ENCODE results near the gene ABCA10.

DNA sequence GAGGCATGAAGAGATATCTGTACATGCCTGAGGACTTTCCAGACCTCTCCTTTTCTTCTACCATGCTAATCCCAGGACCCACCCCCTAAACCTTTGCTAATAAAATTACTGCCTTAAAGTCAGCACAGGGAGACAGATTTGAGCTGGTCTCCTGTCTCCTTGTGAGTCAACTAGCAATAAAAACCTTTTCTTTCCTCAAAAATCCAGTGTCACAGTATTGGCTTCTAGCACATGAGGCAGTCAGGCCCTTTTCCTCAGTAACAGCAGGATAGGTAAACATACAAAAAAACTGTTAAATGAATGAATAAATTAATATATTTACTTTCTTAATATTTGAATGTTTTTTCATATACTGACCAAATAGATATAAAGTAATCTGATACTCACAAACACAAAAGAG is 41.3 kb downstream of the ABCA10 start:
- TF ChIP-seq RCOR1 (IDR thresholded peaks at IDR 0.05; ENCODE audit: low read depth, low read length) (no peak), EHMT2 (IDR thresholded peaks at IDR 0.05; ENCODE audit: low read depth) (no peak), JUN (IDR thresholded peaks at IDR 0.05) (no peak), ZNF302 (CRISPR knock-in tag; IDR thresholded peaks at IDR 0.05) (no peak)
- TF ChIP-seq, protein P1, sequence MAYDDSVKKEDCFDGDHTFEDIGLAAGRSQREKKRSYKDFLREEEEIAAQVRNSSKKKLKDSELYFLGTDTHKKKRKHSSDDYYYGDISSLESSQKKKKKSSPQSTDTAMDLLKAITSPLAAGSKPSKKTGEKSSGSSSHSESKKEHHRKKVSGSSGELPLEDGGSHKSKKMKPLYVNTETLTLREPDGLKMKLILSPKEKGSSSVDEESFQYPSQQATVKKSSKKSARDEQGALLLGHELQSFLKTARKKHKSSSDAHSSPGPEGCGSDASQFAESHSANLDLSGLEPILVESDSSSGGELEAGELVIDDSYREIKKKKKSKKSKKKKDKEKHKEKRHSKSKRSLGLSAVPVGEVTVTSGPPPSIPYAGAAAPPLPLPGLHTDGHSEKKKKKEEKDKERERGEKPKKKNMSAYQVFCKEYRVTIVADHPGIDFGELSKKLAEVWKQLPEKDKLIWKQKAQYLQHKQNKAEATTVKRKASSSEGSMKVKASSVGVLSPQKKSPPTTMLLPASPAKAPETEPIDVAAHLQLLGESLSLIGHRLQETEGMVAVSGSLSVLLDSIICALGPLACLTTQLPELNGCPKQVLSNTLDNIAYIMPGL (CRISPR knock-in tag; IDR thresholded peaks at IDR 0.05; ENCODE audit: borderline replicate concordance) = no peak
- TF ChIP-seq, protein P2, sequence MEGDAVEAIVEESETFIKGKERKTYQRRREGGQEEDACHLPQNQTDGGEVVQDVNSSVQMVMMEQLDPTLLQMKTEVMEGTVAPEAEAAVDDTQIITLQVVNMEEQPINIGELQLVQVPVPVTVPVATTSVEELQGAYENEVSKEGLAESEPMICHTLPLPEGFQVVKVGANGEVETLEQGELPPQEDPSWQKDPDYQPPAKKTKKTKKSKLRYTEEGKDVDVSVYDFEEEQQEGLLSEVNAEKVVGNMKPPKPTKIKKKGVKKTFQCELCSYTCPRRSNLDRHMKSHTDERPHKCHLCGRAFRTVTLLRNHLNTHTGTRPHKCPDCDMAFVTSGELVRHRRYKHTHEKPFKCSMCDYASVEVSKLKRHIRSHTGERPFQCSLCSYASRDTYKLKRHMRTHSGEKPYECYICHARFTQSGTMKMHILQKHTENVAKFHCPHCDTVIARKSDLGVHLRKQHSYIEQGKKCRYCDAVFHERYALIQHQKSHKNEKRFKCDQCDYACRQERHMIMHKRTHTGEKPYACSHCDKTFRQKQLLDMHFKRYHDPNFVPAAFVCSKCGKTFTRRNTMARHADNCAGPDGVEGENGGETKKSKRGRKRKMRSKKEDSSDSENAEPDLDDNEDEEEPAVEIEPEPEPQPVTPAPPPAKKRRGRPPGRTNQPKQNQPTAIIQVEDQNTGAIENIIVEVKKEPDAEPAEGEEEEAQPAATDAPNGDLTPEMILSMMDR (IDR thresholded peaks at IDR 0.05) = no peak
